ENCODE data around the gene BRINP2.

BRINP2 gene

DNA sequence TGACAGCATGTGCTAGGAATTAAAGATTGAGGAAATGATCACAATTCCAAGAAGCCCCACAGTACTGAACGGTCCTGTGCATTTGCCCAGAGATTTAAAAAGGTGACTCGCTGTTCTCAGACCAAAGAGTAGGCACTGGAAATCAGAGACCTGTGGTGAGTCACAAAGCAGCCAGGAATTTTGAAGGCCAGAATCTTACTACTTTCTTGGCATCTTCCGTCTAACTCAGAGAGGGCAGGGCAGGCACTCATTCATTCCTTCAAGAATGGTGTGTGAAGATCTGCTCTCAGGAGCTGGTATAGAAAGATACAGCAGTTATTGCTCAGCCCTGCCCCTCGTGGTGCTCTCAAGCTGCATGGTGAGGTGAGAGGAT is 57.9 kb downstream of the BRINP2 start:
- no peak for DNase-seq

DNA sequence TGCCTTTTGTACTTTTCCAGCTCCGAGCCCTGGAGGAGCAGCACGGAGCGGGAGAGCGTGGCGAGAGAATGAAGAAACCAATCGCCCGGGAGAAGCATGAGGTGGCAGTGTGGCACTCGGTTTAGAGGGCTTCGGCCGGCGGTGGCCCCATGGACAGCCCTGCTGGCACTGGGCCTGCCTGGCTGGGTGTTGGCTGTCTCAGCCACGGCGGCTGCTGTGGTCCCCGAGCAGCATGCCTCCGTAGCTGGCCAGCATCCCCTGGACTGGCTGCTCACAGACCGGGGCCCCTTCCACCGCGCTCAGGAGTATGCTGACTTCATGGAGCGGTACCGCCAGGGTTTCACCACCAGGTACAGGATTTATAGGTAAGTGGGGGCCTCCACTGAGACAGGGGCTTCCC is 59.0 kb downstream of the BRINP2 start:
- DNase-seq, result no peak

DNA sequence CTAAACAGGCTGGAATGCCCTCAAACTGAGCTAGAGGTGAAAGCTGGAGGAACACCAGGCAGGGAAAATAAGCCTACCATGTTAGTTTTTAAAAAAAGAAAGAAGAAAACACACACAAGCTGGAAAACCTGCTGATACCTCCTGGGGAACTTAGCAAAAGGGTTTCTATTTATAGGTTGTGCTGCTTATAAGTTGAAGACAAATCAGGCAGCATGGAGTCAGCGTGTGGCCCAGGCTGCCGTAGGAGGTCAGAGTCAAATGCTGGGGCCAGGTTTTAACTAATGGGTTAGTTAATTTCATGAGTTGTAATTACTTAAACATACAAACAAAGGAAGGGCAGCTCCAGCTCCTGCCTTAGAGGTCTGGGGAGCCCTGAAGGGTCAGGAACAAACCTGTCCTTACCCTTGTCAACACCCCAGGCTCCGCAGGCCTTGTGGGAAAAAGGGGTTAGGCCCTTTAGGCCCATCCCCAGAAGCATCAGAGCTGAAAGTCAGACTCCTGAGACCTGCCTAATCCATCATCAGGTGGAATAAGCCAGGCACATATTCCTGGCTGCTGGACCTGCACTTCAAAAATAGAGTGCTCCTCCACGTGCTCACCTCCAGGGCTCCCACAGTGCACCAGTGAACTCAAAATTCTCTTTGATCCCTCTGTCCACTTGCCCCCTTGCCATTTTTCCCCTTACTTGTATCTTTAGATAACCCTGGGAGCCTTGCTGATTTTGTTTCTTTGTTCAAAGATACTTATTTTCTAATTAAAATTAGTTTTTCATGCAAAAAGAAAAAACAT is 59.7 kb downstream of the BRINP2 start:
- no peak for DNase-seq

DNA sequence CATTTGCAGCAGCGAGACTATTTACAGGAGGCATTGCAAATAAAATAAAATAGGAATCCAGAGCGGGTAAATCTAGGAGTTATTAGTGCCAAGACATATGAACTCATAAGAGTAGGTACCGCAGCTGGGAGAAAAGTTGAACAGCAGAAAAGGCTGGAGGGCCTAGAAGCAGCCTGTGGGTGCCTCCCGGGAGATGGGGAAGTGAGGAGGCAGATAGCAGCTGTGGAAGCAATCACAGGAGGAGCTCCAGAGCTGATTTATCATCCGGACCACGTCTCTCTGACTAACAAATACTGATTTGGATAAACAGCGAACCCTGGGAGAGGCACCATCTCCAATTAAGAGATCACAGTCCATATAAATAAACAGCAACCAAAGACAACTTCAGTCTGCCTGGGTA is 64.6 kb downstream of the BRINP2 start:
- DNase-seq, result no peak

DNA sequence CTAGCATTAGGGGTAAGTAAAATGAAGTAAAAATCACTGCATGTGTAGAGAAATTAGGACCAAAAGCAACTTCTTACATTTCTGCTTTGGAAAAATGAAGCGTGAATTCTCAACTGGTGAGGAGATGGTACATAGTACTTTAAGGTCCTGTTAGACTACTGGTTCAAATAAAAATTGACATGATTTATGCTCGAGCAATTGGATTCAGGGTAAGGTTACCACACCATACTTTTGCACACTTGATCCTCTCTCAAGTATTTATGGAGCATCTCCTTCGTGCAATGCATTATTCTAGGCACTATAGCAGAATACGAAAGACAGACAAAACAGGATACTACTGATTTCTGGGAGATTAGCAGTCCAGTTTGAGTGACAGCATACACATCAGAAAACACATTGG is 66.2 kb downstream of the BRINP2 start:
- no peak for DNase-seq

DNA sequence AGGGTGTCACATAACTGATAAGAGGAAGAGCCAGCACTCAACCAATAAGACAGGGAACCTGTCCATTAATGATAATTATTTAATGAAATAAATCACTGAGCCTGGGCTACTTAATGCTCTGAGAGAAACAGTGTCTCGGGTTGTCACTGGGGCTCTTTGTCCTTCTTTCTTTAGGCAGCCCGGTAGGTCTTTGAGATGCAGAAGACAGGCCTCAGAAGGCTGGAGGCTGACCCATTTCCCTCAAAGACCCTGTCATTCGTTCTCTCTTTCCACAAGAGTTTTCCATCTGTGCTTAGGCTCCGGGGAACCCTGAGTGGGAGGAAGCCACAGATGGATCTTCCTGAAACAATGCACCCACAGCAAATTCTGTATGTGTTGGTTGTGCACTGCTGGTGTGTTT is 68.2 kb downstream of the BRINP2 start:
- DNase-seq, result no peak

DNA sequence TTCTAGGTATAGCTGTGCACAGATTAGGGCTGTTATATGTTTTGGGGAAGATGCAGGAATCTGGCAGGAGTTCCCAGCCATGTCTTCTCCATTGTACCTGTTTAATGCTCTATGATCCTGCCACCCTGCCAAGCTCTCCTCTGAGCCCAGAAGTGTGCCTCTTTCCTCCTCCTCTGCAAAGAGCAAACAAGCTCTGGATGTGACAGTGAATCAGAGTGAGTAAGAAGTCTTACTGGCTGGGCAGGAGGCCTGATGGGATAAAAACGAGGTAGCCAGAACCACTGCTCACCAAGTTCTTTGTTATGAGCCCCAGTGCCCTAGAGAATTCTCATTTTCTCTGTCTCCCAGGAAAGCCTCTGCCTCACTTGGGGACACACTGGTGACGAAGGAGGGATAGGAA is 69.0 kb downstream of the BRINP2 start:
- no peak for DNase-seq

DNA sequence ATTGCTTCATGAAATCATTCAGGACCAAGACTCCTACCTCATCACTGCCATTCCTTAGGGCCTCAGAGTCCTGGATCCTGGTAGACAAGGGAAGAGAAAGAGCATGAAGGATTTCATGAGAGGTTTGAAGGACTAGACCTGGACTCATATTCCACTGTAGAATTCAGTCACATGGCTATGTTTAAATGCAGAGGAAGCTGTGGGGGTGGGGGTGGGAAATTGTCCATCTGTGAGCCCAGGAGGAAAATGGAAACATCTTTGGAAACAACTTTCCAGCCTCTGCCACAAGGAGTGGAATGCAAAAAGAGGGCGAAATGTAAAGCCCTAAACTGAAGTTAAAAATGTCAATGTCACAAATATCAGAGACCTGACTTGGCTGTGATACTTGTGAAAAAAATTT is 73.0 kb downstream of the BRINP2 start:
- DNase-seq, result no peak

DNA sequence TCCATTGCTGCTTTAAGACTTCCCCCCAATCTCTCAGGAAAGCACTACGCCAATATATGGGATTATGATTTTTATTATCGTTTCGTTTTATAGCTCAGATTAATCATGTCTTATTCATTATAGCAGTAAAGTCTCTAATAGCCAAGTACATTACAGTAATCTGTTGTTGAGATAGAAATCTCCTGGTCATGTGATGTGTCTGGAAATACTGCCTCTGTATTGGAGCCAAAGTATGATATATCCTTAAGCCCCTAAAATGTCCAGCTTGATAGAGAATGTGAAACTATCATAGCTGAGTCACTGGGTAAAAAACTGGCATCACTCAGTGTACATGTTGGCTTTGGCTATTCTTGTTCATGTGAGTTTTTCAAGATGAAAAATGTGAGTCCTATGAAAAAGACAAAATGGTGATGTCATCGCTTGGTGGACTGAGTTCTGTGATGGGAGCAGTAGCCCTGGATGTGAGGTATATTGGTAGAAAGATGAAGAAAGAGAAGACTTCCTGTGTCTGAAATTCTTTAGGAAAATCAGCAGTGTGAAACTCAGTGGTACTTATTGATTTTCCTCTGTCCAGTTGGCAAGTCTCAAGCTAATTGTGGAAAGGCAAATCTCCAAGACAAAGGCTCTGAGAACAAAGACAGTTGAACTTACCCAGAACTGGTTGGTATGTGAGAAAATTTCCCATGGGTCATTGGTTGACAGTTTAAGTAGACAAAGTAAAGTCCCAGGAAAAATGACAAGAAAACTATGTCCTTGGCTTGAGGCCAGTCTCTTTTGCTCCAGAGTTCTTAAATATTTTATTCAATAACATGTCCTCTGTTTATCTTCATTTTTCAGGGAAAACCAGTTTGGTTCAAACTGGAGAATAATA is 76.2 kb downstream of the BRINP2 start:
- no peak for DNase-seq

DNA sequence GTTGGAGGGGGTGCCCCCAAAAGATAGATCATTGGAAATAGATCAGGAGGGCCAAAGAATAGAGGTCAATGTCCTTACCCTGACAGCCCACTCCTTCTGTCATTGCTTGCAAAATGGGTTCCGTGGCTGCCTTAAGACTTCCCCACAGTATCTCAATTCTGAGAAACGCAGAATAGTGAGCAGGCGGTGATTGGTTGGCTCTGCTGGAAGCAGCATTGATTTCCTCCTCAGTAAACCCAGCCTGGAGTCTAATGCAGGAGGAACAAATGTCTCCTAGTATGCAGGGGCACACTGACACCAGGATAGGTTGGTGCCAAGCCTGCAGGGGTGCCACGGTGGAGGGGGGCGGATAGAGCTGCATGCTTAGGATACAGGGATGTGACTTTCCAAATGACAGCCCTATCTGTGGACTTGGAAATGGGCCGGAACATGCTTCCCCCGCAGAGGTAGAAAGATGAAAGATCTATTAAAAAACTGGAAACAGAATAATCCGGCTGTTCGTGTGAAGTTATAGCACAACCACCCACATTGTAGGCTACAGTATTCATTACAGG is 76.9 kb downstream of the BRINP2 start:
- DNase-seq, result no peak

DNA sequence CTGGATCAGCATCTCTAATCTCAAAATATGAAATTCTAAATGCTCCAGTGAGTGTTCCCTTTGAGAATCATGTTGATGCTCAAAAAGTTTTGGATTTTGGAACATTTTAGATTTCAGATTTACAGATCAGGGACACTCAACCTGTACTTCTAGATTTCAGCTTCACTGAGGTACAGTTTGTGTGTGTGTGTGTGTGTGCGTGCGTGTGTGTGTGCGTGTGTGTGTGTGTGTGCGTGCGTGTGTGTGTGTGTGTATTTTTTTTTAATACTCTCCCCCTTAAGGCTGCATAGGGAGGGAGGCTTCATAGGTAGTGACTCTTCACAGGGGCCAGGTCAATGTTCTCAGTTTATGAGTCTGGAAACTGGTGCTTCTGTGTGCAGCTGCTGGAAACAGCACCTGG is 77.5 kb downstream of the BRINP2 start:
- DNase-seq, result no peak

DNA sequence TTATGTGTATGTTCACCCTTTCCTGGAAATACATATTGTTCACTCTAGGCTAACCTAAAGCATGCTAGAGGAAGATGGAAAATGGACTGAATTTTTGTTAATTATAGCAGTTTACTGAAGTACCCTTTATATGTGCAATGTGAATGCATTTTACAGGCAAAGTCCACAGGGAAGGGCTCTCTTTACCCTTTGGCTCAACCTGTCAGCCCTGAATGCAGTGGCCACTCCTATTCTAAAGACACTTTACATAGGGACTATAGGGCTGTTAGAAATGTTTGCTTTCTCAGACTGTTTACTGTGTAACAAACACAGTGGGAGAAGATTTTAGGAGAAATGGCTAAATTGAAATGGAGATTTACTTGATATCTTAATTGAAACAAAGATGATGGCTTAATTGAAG is 78.5 kb downstream of the BRINP2 start:
- no peak for DNase-seq

DNA sequence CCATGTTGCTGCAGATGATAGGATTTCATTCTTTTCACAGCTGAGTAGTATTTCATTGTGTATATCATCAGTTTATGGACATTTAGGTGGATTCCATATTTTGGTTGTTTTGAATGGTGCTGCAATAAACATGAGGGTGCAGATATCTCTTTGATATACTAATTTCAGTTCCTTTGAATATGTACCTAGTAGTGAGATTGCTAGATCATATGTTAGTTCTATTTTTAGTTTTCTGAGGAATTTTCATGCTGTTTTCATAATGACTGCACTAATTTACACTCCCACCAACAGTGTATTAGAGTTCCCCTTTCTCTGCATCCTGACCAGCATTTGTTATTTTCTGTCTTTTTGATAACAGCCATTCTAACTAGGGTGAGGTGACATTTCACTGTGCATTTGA is 82.1 kb downstream of the BRINP2 start:
- no peak for DNase-seq

DNA sequence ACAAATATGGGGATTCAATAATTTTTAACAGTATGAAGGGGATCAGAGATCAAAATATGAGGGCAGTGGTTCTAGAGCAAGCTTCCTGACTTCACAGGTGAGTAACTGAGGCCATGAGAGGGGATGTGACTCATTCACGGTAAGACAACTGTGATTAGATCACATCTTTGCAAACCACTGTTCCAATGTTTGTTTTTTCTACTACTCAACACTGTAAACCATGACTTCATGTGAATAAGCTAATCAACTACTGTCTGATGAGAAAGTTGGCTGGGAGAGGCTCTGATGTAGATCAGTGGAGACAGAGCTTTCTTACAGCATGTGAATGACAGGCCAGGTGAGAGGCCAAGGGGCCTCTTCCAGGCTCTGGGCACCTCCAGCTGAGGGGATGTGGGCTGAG is 84.7 kb downstream of the BRINP2 start:
- DNase-seq, result no peak

DNA sequence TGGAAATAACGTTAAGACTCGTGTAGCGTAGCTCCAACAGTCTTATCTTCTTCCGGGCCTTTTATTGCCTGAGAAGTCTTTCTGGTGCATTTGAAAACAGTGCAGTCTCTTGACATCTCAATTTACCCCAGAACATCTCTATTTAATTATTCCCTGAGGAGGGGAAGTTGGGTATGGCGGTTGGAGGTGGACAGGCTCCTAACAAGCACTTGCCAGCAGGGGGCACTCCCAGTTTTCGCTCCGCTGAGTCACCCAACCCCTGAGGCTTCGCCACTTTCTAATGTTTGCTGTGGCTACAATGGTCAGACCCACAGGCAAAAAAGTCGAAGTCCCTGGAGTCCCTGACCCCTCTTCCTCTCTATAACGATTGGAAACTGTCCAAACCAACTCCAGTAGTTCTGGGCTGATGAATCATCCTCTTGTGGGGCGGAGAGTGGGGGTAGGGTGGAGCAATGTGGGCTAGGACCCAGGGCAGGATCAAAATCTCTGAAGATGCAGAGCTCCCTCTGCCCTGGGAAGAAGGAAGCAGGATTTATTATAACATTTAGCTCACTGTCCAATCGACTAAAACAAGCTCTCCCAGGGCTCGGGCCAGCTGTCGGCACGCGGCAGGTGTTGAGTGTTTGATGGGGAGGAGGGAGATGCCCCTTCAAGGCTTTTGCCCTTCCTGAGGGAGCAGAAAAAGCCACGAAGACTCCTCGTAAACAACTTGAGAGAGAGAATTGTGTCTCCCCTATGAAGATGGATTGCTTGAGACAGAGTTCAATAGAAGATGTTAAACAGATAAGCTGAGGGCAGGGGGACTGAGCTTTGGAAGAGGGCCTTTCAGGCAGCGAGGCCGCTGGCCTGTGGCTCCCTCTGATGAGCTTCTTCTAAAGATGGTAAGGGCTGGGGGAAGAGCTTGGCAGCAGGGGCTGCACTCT is 85.7 kb downstream of the BRINP2 start:
- no peak for DNase-seq

DNA sequence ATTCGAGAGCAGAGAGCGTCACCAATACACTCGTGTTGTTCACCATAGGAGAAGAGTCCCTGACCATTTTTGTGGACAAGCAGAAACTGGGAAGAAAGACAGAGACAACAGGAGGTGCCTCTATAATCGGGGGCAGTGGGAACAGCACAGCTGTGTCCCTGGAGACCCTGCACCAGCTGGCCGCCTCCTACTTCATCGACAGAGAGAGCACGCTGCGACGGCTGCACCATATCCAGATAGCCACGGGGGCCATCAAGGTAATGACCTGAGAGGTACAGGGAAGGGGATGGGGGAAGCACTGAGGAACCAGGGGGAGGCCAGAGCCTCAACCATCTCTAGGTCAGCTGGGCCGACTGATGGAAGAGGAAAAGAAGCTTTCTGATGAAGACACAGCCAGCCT is 86.4 kb downstream of the BRINP2 start:
- DNase-seq, result no peak

DNA sequence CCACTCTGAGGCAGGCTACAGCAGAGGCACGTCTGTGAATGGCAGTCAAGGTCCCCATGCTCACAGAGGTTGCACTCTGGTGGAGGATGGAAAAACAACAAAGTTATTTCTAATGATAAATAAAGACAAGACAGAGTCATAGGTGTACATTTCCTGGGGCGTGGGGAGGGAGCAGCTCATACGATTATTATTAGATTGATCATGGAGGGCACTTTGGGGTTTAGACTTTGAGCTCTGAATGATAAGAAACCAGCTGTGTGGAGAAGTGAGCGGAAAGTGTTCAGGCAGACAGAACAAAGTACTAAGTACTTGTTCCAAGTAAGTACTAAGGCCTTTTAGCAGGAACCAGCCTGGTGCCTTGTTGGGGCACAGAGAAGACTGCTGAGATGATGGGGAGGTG is 86.8 kb downstream of the BRINP2 start:
- DNase-seq, result no peak

DNA sequence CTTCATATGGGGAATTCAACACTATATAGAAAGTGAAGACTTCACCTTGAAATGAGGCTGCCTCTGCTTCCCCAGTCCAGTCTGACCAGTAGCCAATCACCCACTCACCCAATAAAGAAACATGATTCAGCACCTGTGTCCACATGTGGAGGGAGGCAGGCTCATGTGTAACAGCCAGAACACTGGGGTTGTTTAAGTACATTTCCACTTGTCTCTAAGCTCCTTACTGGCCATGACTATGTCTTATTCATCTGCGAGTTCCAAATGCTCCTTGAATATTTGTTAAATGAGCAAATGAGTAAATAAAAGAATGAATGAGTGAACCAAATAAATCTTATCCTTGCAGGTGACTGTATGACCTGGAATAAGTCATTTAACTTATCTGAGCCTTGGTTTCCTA is 100.1 kb downstream of the BRINP2 start:
- no peak for DNase-seq

DNA sequence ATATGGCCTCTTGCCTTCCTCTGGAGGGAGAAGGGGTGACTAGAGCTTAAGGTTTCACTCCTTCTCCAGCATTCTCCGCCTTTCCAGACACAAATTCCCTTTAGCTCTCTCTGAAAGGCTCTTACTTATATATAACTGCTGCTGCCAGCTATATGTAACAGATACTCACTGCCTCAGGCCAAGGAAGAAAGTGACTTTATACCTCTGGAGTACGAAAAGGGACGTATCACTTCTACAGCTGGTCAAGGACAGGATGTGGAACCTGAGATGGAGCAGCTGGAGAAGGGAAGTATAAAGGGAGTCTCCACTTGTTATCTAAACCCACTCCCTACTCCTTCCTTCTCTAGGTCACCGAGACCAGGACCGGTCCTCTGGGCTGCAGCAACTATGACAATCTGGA is 102.4 kb downstream of the BRINP2 start:
- DNase-seq, result no peak

DNA sequence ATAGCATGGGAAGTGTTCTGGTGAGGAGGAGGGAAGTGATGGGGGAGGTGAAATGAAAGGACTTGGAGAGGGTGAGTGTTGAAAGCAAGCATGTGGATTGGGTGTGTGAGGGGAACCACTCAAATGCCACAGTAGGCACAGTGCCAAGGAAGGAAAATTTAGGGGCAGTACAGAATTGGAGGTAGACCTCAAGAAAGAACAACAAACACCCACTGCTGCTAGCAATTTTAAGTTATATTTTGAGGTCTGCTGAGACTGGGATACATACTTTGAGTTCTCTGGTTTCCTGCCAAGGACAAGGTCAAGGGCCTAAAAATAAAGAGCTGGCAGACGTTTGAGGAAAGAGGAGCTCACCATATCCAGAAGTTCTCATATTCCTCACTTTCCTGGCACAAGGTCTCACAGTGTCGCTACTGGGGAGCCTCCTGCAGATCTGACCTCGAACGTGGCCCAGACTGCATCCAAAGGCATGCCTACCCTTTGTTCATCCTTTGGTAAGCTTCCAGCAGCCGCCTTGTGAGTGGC is 104.0 kb downstream of the BRINP2 start:
- DNase-seq, result no peak

DNA sequence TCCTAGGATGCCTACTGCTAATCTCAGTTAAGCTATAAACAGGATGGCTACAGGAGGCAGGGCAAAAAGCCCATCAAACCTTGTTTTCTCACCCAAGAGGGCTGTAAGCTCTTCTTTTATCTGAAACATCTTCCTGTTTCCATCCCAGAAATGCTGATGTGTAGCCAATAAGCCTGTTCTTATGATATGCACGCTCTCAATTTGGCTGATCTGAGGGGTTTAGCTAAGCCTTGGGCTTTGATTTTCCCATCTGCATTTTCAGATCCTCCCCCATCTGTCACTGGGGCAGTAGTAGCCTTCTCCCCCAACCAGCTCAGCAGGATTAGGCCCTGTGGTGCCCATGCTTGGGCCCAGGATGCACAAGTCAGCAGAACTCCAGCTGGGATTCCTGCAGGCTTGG is 105.0 kb downstream of the BRINP2 start:
- no peak for DNase-seq

DNA sequence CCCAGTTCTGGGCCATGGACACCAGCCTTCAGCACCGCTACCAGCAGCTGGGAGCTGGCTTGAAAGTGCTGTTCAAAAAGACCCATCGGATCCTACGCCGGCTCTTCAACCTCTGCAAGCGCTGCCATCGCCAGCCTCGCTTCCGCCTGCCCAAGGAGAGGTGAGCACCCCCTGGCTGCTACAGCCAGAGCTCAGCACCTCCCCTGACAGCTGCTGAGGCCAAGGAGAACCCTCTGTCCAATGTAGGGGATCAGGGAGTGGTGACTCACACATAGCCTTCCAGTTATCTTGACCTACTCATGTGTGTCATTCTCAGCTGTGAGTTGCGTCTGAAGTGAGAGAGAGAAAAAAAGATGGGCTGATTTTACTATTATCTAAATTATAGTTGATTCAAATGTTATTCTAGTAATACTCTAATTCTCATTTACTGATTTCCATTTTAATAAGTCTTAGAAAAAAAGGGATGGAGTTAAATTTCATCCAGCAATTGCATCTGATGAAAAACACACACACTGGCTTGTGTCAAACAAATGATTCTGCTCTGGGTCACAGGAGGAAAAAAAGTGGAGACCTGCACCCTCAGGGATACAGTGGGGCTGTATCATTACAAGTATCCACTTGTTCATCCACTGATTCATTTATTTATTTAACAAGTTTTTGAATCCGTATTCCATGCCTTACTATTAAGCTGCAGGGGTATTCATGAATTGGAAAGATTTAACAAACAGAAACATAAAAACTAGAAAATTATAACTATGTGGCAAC is 108.0 kb downstream of the BRINP2 start:
- DNase-seq, result no peak

Measured in activated CD4-positive, CD25-positive, alpha-beta regulatory T cell treated with anti-CD3 and anti-CD28 coated beads, Interleukin-2, amount 50 U/mL, for 72 hours (primary cell).